ENCODE data around the gene DNAAF9.

Gene DNAAF9

DNA sequence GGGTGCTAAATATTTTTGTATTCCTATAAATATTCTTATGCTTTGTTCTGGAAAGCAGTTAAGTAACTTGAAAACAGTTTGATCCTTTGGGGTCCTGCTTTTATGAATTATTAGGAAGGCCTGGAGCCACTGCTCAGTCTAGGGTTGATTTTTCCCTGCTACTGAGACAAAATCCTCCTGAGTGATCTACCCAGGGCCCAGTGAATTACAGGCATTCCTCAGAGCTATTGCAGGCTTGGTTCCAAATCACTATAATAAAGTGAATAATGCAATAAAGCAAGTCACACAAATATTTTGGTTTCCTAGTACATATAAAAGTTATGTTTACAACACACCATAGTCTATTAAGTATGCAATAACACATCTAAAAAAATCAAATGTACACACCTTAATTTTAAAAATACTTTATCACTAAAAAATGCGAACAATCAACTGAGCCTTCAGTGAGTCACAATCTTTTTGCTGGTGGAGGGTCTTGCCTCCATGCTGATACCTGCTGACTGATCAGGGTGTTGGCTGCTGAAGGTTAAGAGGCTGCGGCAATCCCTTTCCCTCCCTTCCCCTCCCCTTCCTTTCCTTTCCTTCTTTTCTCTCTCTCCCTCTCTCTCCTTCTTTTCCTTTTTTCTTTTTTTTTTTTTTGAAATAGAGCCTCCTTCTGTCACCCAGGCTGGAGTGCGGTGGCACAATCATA lies 43.0 kb downstream of the DNAAF9 start:
- DNase-seq: no peak

DNA sequence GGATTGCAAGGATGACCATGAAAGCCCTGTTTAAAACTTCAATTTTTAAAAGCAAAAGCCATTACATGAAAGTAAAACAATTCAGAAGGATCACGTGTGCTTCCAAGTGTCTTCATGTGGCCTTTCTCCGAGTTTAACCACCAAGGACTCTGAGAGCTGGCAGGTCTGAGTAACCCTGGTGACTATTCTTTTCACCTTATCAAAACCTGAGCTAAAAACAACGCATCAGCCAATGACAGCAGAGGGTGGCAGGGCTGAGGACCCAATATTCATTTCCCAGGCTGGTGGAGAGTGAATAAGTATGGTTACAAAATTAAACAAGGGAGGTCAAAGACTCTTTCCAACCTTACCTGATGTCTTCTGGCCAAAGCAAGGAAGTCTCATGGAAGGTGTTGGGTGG lies 46.7 kb downstream of the DNAAF9 start:
- no peak for DNase-seq

DNA sequence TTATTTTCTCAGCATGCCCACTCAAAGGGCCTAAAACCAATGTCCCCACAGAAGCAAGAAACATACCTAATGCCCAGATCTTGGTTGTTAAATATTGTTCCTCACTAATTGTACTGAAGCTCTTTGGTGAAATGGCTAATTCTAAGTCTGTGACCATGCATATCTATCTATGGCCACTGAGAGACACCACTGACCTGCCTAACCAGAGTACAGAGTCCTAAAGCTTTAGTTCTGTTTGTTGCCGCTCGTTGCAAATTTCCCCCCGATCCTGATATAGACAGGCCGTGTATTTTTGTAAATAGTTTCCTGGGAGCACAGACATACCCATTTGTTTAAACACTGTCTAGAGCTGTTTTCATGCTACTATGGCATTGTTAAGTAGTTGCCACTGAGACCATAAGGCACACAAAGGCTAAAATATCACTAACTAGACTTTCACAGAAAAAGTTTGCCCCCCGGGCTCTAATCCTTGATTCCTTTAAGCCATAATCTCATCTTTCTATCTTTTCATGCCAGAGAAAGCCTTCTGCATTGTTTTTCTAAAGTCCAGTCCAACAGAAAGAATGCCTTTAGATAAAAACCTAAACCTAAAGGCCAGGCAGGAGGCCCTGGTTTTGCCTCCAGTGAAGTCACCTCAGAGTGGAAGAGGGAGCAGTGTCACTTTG lies 48.7 kb downstream of the DNAAF9 start:
- DNase-seq: no peak

All from NCI-H526 (cell line).